Endodermal cell (in vitro differentiated cells): Measurements from ENCODE around the gene DNAAF5. TPM values are rescaled to one million over a fixed set of nuclear protein-coding genes. Genes with fewer than 3 reads are reported as not detected.

ENCODE experiments used
- DNase-seq: peaks from one replicate; pipeline ENCODE4 v3.0.0-alpha.2; 2017
- H3K27ac ChIP-seq: 2 replicates; pipeline ENCODE4 v1.5.1; 2013; ENCODE audit warnings: mild to moderate bottlenecking, low read depth, low read length, moderate library complexity
- H3K27me3 ChIP-seq: 2 replicates; pipeline ENCODE4 v1.6.1; 2013; ENCODE audit warnings: mild to moderate bottlenecking, low read length, moderate library complexity; ENCODE audit not compliant: insufficient read depth, control insufficient read depth, poor library complexity, severe bottlenecking
- H3K36me3 ChIP-seq: 2 replicates; pipeline ENCODE4 v1.7.0; 2013; ENCODE audit warnings: mild to moderate bottlenecking, low read length, moderate library complexity; ENCODE audit not compliant: control insufficient read depth, insufficient read depth
- H3K4me1 ChIP-seq: one replicate; pipeline ENCODE4 v1.7.0; 2013; ENCODE audit warnings: low read length; ENCODE audit not compliant: control insufficient read depth, insufficient read depth
- H3K4me3 ChIP-seq: 2 replicates; pipeline ENCODE4 v1.5.1; 2013; ENCODE audit warnings: mild to moderate bottlenecking, low read length, moderate library complexity
- H3K9ac ChIP-seq: 2 replicates; pipeline ENCODE4 v1.6.1; 2013; ENCODE audit warnings: mild to moderate bottlenecking, low read length, moderate library complexity; ENCODE audit not compliant: poor library complexity, severe bottlenecking; ENCODE audit errors: extremely low read depth
- H3K9me3 ChIP-seq: 2 replicates; pipeline ENCODE4 v1.6.1; 2013; ENCODE audit warnings: mild to moderate bottlenecking, low read length, moderate library complexity; ENCODE audit not compliant: control insufficient read depth
- H3K27ac Mint-ChIP-seq: 2 replicates; pipeline ENCODE4 v1.8.0; 2020; ENCODE audit warnings: mixed read lengths
- H3K27me3 Mint-ChIP-seq: 2 replicates; pipeline ENCODE4 v1.8.0; 2021; ENCODE audit warnings: mild to moderate bottlenecking, mixed read lengths; ENCODE audit not compliant: insufficient read depth
- H3K36me3 Mint-ChIP-seq: 2 replicates; pipeline ENCODE4 v1.8.0; 2020; ENCODE audit warnings: low read depth, mixed read lengths
- H3K4me1 Mint-ChIP-seq: 2 replicates; pipeline ENCODE4 v1.8.0; 2020; ENCODE audit warnings: mixed read lengths
- H3K4me3 Mint-ChIP-seq: 2 replicates; pipeline ENCODE4 v1.8.0; 2020; ENCODE audit warnings: mild to moderate bottlenecking, moderate library complexity, mixed read lengths
- H3K9me3 Mint-ChIP-seq: 2 replicates; pipeline ENCODE4 v1.8.0; 2020; ENCODE audit warnings: mild to moderate bottlenecking, mixed read lengths
- CTCF ChIP-seq: fragments of 200-600 bp; sonication (generic); conservative IDR thresholded peaks from 2 replicates; pipeline ENCODE4 v1.5.0; 2021; ENCODE audit warnings: antibody characterized with exemption, mild to moderate bottlenecking
- WGBS, 2 experiments: methylation state at CpG; one replicate each; pipeline versions ENCODE4 v1.1.5 to v1.1.7; 2013; ENCODE audit warnings: missing lambda C conversion rate in 2 of 2, mixed read lengths in 1 of 2; ENCODE audit not compliant: insufficient coverage in 1 of 2, insufficient read length in 1 of 2; 5-methylcytosine and 5-hydroxymethylcytosine counted together
- total RNA-seq, 2 donors: library from RNA; stranded (reverse); fragmentation: NEBNext Ultra II Directional in 1 of 2; extraction: Animal tissue kit (Norgen Biotek cat#: 25700) in 1 of 2; gene quantifications; 2 replicates in 1 of 2; 3 replicates in 1 of 2; pipeline ENCODE4 v1.2.1, GENCODE V29; 2021

DNAAF5 gene
- total RNA-seq, 2 donors from 2014 or later = 54.2 to 54.3 TPM

- no peak overlapping the region for H3K27ac Mint-ChIP-seq
- Histone ChIP-seq H3K4me3 (no peak overlapping the region), H3K27ac (no peak overlapping the region), H3K9ac (no peak overlapping the region), H3K9me3 (no peaks in the 10 kb centered on the region), H3K36me3 (peaks cover 62% of the 10 kb centered on the region), H3K27me3 (no peaks in the 10 kb centered on the region), H3K4me1 (no peaks in the 10 kb centered on the region)
- DNase-seq = no peak
- H3K27me3 Mint-ChIP-seq = no peaks in the 10 kb centered on the region
- no peak for TF ChIP-seq CTCF
- WGBS, 2 experiments = 95 to 96% methylated on average over 4 to 10 of the region's 10 CpGs
- H3K4me1 Mint-ChIP-seq = no peaks in the 10 kb centered on the region
- H3K36me3 Mint-ChIP-seq = peaks cover 49% of the 10 kb centered on the region
- H3K4me3 Mint-ChIP-seq = no peak overlapping the region
- no peaks in the 10 kb centered on the region for H3K9me3 Mint-ChIP-seq
These were observed 49.9 kb downstream of the DNAAF5 start for GRCh38 chr7:776381-776780.

- no peaks in the 10 kb centered on the region for H3K4me1 ChIP-seq
These were observed 50.7 kb downstream of the DNAAF5 start for GRCh38 chr7:776992-777727.

GRCh38 chr7:777728-778078 is 51.2 kb downstream of the DNAAF5 start:
- H3K36me3 Mint-ChIP-seq = peaks cover 55% of the 10 kb centered on the region
- Histone ChIP-seq H3K9me3 (no peaks in the 10 kb centered on the region), H3K27me3 (no peaks in the 10 kb centered on the region), H3K4me1 (no peaks in the 10 kb centered on the region), H3K9ac (no peak overlapping the region), H3K36me3 (peaks cover 56% of the 10 kb centered on the region), H3K27ac (no peak overlapping the region), H3K4me3 (no peak overlapping the region)
- DNase-seq = no peak
- no peaks in the 10 kb centered on the region for H3K4me1 Mint-ChIP-seq
- H3K4me3 Mint-ChIP-seq = no peak overlapping the region
- 93 to 94% methylated on average over 16 of the region's 16 CpGs for WGBS, 2 experiments
- H3K9me3 Mint-ChIP-seq = no peaks in the 10 kb centered on the region
- H3K27ac Mint-ChIP-seq = no peak overlapping the region
- no peak for TF ChIP-seq CTCF
- H3K27me3 Mint-ChIP-seq = no peaks in the 10 kb centered on the region

More at GRCh38 chr7:776992-777727, 50.7 kb downstream of the DNAAF5 start:
- Histone ChIP-seq H3K36me3 (peaks cover 57% of the 10 kb centered on the region), H3K27ac (no peak overlapping the region), H3K4me3 (no peak overlapping the region), H3K9me3 (no peaks in the 10 kb centered on the region), H3K9ac (no peak overlapping the region), H3K27me3 (no peaks in the 10 kb centered on the region)
- H3K9me3 Mint-ChIP-seq = no peaks in the 10 kb centered on the region
- H3K27me3 Mint-ChIP-seq = no peaks in the 10 kb centered on the region
- no peak overlapping the region for H3K27ac Mint-ChIP-seq
- no peak overlapping the region for H3K4me3 Mint-ChIP-seq
- peaks cover 50% of the 10 kb centered on the region for H3K36me3 Mint-ChIP-seq
- TF ChIP-seq CTCF = no peak
- 93 to 95% methylated on average over 22 to 26 of the region's 26 CpGs for WGBS, 2 experiments
- H3K4me1 Mint-ChIP-seq = no peaks in the 10 kb centered on the region
- DNase-seq = no peak
